Stimulated activated CD8-positive, alpha-beta memory T cell treated with anti-CD3 and anti-CD28 coated beads, Interleukin-15, amount 100 ng/mL, for 48 hours (primary cell): ENCODE data around the gene PNPT1.
"Not testable (repeated sequence)": the region's sequence is repeated elsewhere in the genome, so short reads cannot be mapped to it uniquely, and the experiment has no call there.

Source experiments
- DNase-seq, 2 donors: peaks; one replicate each; pipeline ENCODE4 v3.0.0-alpha.2; 2020; ENCODE audit warnings: low read depth in 2 of 2

PNPT1 gene

GRCh38 chr2:55693181-55694125, at the start of gene PNPT1:
Gene PNPT1 (minus strand): TSS chr2:55693844. CDS start chr2:55693823, 21 bp downstream.
- peak; percentile 93 to 94 for DNase-seq

- DNase-seq = no peak
Measured at GRCh38 chr2:55742996-55743395, 49.4 kb upstream of the PNPT1 start.

DNA sequence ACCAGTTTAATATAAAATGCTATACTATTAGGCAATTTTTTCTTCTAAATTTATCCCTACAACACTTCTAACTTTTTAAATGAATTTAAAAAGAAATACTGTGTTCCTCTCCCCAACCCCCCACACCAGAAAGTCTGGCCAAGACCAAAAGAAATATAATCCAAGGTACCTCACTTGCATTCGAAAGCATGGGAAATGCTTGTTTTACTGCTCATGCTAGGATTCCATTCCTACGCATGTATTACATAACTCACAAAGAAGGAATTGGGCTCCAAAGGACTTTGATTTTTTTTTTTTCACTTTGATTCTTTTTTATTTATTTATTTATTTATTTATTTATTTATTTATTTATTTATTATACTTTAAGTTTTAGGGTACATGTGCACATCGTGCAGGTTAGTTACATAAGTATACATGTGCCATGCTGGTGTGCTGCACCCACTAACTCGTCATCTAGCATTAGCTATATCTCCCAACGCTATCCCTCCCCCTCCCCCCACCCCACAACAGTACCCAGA, 42.4 kb upstream of the PNPT1 start:
- DNase-seq = not testable (repeated sequence)

DNA sequence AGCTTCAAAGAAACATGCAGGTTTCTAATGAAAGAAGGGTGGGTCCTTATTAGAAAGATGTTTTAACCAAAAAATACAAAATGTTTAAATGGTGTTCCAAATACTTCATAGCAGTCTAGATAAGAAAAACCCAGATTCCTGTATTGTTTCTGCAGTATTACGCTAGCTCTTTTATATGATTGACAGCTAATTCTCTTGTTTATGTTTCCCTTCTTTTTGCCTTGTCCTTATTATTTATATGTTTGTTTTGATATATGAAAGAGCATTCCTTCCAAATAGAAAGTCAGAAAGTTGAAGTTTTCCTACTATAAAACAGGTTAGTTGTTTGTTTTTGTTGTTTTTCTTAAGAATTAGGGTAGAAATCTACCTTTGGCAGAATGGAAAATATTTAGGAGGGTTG, 41.1 kb upstream of the PNPT1 start:
- DNase-seq = no peak

DNA sequence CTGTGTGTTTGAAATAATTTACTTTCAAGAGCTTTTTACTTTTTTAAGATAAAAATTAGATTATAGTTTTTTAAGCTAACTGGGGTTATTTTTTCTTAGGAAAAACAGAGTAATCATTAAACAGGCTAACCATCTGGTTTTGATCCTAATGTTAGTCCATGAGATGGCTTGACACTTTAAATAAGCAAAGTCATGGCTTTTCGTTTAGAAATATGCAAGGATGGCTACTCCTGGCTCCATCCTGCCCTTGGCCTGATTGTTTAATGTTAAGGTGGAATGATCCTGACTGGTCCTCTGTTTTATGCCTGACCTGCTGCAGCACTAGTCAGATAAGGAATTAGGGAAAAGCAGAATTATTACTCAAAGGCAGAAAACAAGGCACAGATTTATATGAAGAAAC, 39.7 kb upstream of the PNPT1 start:
- DNase-seq = no peak

DNA sequence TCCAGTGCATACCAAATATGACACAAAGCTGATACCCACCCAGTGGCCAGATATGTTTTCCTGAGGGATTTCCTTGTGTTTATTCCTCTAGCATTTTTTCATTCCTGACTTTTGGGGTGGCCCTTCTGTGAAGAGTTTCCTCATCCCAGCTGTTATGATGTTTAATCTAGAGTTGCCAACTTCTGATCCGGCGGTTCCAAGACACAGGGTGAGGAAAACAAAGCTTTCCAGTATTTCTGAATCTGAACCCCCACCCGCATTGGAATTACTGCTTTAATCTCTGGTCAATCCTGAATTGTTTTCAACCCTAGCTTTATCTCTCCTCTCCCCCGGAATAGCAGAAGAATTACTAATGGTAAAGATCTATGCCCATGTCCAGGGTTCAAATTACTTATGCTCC, 39.2 kb upstream of the PNPT1 start:
- no peak for DNase-seq

DNA sequence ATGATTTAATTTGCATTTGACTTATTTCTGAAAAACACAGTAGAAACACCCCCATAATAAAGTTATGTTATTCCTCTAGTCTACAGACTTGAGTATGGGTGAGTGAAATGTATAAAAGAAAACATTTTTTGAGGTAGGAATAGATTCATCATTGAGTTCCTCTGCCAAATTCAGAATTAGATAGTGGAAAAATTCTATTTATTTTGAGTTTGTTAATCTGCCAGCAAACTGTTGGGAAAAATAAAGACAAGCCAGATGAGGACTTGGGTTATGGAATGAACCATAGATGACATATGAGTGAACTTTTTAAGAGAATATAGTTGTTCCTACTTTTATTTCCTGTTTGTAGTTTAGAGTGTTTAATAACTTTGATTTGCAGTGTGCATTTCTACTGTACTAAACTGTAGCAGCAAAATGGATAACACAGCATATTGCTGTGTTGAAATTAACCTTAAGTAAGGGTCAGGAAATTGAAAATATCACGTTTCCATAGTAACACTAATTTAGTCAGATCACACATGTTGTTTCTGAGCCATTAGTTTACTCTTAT, 35.6 kb upstream of the PNPT1 start:
- no peak for DNase-seq

- DNase-seq = no peak
Measured at GRCh38 chr2:55721596-55722215, 28.1 kb upstream of the PNPT1 start.

DNA sequence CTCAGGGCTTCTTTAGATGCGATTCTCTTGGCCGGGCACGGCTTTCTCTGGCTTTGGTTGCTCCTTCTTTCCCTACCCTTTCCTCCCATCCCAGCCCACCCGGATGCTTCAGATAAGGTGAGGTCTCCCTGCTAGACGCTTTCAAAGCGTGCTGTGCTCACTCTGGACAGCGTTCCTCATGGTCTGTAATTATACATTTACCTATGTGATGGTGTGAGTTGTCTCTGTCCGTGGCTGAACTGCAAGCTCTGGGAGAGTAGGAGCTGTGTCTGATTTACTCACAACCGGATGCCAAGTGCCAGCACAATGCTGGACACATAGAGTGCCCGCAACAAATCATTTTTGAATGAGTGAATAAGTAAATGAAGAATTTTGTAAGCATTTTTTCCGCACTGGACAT, 26.8 kb upstream of the PNPT1 start:
- no peak for DNase-seq

GRCh38 chr2:55719852-55720251, 26.2 kb upstream of the PNPT1 start:
- no peak for DNase-seq

- no peak for DNase-seq
Measured at GRCh38 chr2:55718165-55719008, 24.7 kb upstream of the PNPT1 start.

DNA sequence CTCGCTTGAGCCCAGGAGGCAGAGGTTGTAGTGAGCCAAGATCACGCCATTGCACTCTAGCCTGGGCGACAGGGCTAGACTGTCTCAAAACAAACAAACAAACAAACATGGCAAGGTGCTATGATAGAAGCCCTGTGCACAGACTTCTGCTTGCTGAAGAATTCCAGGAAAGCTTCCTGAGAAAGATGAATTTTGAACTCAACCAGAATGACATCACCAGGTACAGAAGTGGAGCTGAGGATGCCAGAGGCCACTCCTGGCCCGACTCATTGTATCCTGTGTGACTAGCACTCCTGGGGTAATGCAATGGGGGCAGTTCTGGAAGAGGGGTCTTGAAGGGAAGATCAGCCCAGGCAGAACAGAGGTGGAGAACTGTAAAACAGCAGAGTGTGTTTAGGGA, 22.0 kb upstream of the PNPT1 start:
- DNase-seq = no peak

DNA sequence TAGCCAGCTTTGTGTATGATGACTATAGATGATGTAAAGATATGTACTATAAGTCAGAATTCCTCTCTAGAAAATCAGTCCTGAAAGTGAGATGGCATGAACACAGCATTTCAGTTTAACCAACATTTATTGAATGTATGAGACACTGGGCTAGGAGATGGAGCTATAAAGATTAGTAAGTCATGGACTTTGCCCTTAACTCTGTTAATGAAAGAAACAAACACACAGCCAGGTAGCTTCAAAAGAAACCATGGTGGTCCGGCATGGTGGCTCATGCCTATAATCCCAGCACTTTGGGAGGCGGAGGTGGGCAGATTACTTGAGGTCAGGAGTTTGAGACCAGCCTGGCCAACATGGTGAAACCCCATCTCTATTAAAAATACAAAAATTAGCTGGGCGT, 21.5 kb upstream of the PNPT1 start:
- DNase-seq = not testable (repeated sequence)

DNA sequence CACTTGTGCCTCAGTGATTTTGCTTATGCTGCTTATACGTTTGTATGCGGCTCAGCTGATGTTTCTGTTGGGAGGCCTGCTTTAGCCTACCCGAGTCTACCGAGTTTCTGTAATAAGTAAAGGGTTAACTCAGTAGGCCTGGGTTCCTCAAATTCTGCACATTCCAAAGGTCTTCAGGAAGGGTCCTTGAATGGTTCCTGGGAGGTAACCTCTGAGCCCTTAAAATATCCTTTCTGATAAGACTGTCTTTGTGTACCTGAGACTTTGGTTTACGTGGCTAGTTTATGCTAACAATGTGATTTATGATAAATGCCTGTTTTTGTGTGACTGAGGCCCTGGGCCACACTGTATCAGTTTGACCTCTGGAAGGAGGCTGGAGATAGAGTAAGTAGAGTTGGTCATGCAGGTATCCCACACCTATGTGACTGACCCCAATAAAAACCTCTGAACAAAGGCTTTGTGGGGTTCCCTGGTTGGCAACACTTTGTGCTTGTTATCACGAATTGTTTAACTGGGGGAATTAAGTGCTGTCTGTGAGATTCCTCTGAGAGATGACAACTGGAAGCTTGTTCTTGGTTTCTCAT, 18.9 kb upstream of the PNPT1 start:
- DNase-seq = no peak

DNA sequence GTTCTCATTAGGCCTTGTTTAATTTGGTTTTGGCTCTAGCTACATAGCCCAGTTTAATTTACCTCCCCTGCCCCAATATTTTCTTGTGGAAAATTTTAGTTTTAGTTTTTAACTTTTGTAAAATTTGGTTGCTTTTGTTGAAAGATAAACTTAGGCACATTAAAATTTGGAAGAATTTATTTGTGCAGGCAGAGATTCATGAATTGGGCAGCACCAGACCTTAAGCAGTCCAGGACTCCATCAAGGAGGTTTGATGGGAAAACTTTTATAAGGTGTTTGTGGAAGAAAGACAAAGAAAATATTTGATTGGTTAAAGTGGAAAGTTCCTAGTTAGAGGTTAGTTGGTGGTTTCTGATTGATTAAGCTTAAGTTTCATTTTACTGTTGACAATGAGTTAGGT, 16.4 kb upstream of the PNPT1 start:
- no peak for DNase-seq

GRCh38 chr2:55707751-55708150, 14.1 kb upstream of the PNPT1 start:
- no peak for DNase-seq

- not testable (repeated sequence) for DNase-seq
Measured at GRCh38 chr2:55706258-55706657, 12.6 kb upstream of the PNPT1 start.

- no peak for DNase-seq
Measured at GRCh38 chr2:55705027-55705653, 11.5 kb upstream of the PNPT1 start.

- DNase-seq = no peak
Measured at GRCh38 chr2:55703350-55703749, 9.7 kb upstream of the PNPT1 start.

DNA sequence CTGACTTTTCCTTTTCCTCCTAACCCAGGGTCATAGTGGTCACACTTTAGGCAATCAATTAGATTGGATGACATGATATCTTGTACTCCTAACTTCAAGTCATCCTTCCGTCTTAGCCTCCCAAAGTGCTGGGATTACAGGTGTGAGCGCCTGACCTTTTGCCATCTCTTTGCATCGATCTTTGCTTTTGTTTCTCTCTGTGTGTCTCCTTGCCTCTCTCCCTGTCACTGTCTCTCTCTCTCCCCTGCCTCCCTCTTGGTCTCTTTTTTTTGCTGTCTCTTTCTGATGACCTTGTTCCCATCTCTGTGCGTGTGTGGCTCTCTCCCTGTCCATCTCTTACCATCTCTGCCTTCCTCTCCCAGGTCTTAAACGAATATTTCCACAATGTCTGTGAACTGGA, 904 bp downstream of the PNPT1 start:
- not testable (repeated sequence) for DNase-seq

DNA sequence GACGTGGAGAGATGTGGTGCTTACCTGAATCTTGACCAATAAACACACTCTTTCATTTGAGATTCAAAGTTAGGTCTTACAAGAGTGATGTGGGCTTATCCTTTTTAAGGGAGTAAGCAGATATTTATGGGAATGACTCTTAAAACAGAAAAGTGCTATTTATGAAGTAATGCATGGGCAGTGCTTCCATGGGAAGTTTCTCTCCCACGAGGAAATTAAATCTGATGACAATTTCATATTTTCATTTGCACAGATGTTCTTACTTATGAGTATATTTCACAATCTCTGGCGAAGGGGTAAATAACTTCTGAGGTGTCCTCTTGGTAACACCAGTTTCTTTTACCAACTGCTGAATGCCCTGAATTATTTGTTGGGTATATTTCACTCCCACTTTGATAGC, 21.0 kb downstream of the PNPT1 start:
- DNase-seq = no peak
